GM12878 (cell line): Measurements from ENCODE around the gene USP15. TPM values are rescaled to one million over a fixed set of nuclear protein-coding genes. Genes with fewer than 3 reads are reported as not detected.

Experiments
- ATAC-seq: fragments of 200-7000 bp; cut with Tn5 transposase; 3 replicates; pipeline ENCODE4 v1.9.1; 2020; ENCODE audit warnings: mild to moderate bottlenecking, moderate library complexity
- BruUV-seq: library from RNA; stranded (reverse); fragments of 400-500 nt; replicated peaks from 2 replicates; lab custom pipeline; 2021; lab: Mats Ljungman, UMichigan
- CTCF ChIA-PET: fragments of 300-600 bp; sonication (Branson Sonifier 250); formaldehyde crosslinking; extraction: SDS; loops from one replicate; lab custom pipeline; 2021; ENCODE audit warnings: inconsistent platforms; lab: Yijun Ruan, JAX
- POLR2A ChIA-PET: fragments of 350-600 bp; formaldehyde crosslinking; extraction: SDS; loops from one replicate; lab custom pipeline; 2021; ENCODE audit warnings: inconsistent platforms; lab: Charles Lee
- RAD21 ChIA-PET: fragments of 300-600 bp; sonication (Branson Sonifier 250); formaldehyde crosslinking; loops from one replicate; lab custom pipeline; 2023; ENCODE audit warnings: antibody characterized with exemption; ENCODE audit not compliant: unreplicated experiment; lab: Charles Lee
- SMC1A ChIA-PET: fragments of 300-600 bp; sonication (Branson Sonifier 250); formaldehyde crosslinking; loops from one replicate; lab custom pipeline; 2023; ENCODE audit not compliant: unreplicated experiment, uncharacterized antibody; lab: Charles Lee
- DNase-seq: peaks from one replicate; pipeline ENCODE4 v3.0.0-alpha.2; 2011; ENCODE audit warnings: low read depth, low spot score
- FAIRE-seq: peaks from 3 replicates; lab custom pipeline; 2011; peaks lifted over from hg19 to GRCh38; lab: Jason Lieb, UNC
- H2AFZ ChIP-seq: 2 replicates; pipeline ENCODE4 v1.6.0; 2011; ENCODE audit warnings: low read depth, low read length, control low read depth; ENCODE audit not compliant: control insufficient read depth
- H3K27ac ChIP-seq: 2 replicates; pipeline ENCODE4 v1.5.1; 2011; ENCODE audit warnings: control low read depth; ENCODE audit not compliant: control insufficient read depth, insufficient read depth
- H3K27me3 ChIP-seq, 2 experiments: replicated peaks in 1 of 2; 2 replicates each; pipeline versions ENCODE4 v1.6.0 to v1.6.1; 2011; ENCODE audit warnings: low read length in 1 of 2; ENCODE audit not compliant: control insufficient read depth in 2 of 2, insufficient read depth in 2 of 2
- H3K36me3 ChIP-seq, 2 experiments: 2 replicates each; pipeline ENCODE4 v1.5.1; 2011; ENCODE audit warnings: low read length in 1 of 2; ENCODE audit not compliant: control insufficient read depth in 2 of 2, insufficient read depth in 2 of 2
- H3K4me1 ChIP-seq: 2 replicates; pipeline ENCODE4 v1.6.1; 2011; ENCODE audit warnings: mild to moderate bottlenecking, low read length, moderate library complexity, mixed read lengths; ENCODE audit not compliant: control insufficient read depth, insufficient read depth
- H3K4me2 ChIP-seq: 2 replicates; pipeline ENCODE4 v1.6.0; 2011; ENCODE audit warnings: control low read depth; ENCODE audit not compliant: control insufficient read depth, insufficient read depth
- H3K4me3 ChIP-seq: fragments of 200-600 bp; sonication (generic); 2 replicates; pipeline ENCODE4 v1.5.1; 2016
- H3K79me2 ChIP-seq: 2 replicates; pipeline ENCODE4 v1.6.0; 2011; ENCODE audit warnings: low read length; ENCODE audit not compliant: control insufficient read depth, insufficient read depth
- H3K9ac ChIP-seq: 2 replicates; pipeline ENCODE4 v1.8.0; 2011; ENCODE audit warnings: low read length, control low read depth, mixed read lengths; ENCODE audit not compliant: control insufficient read depth, insufficient read depth
- H3K9me3 ChIP-seq: replicated peaks from 3 replicates; pipeline ENCODE4 v1.5.1; 2011; ENCODE audit warnings: mild to moderate bottlenecking, low read length; ENCODE audit not compliant: control insufficient read depth, insufficient read depth
- H4K20me1 ChIP-seq: 2 replicates; pipeline ENCODE4 v1.6.0; 2011; ENCODE audit not compliant: control insufficient read depth, insufficient read depth
- ATF3 ChIP-seq: IDR thresholded peaks from 2 replicates; pipeline ENCODE4 v1.6.1; 2011; ENCODE audit warnings: low read depth, mild to moderate bottlenecking, low read length, moderate library complexity, borderline replicate concordance; ENCODE audit errors: extremely low read depth
- ETV6 ChIP-seq, 2 experiments: fragments of 450-650 bp in 1 of 2; IDR thresholded peaks in 1 of 2; conservative IDR thresholded peaks in 1 of 2; 2 replicates each; pipeline ENCODE4 v1.6.1; 2014; ENCODE audit warnings: antibody characterized with exemption in 1 of 2, borderline replicate concordance in 1 of 2, low read depth in 1 of 2, mild to moderate bottlenecking in 1 of 2, moderate library complexity in 1 of 2
- HDAC6 ChIP-seq: fragments of 200-600 bp; sonication (generic); IDR thresholded peaks from one replicate; pipeline ENCODE4 v1.8.0; 2017; ENCODE audit warnings: antibody characterized with exemption; ENCODE audit not compliant: unreplicated experiment
- JUNB ChIP-seq: IDR thresholded peaks from 2 replicates; pipeline ENCODE4 v1.6.1; 2016; ENCODE audit warnings: antibody characterized with exemption, mild to moderate bottlenecking
- MYC ChIP-seq: IDR thresholded peaks from 2 replicates; pipeline ENCODE4 v1.6.1; 2011; ENCODE audit warnings: mild to moderate bottlenecking, low read length, moderate library complexity, inconsistent platforms; ENCODE audit not compliant: insufficient read depth, insufficient replicate concordance, insufficient read length, severe bottlenecking
- RAD21 ChIP-seq: IDR thresholded peaks from 2 replicates; pipeline ENCODE4 v1.6.1; 2011; ENCODE audit warnings: mild to moderate bottlenecking, low read depth, low read length, moderate library complexity; ENCODE audit not compliant: insufficient read depth
- USF1 ChIP-seq: IDR thresholded peaks from 2 replicates; pipeline ENCODE4 v1.6.1; 2011; ENCODE audit warnings: borderline replicate concordance, low read depth, mild to moderate bottlenecking, moderate library complexity, mixed read lengths, low read length; ENCODE audit not compliant: insufficient read depth; ENCODE audit errors: extremely low read length
- ZNF592 ChIP-seq: fragments of 450-650 bp; IDR thresholded peaks from 2 replicates; pipeline ENCODE4 v1.6.1; 2017; ENCODE audit warnings: mild to moderate bottlenecking, moderate library complexity
- ZSCAN29 ChIP-seq: fragments of 450-650 bp; IDR thresholded peaks from 2 replicates; pipeline ENCODE4 v1.6.1; 2017; ENCODE audit warnings: mild to moderate bottlenecking, moderate library complexity
- WGBS: methylation state at CpG from one replicate; pipeline ENCODE4 v1.1.6; 2016; ENCODE audit warnings: low lambda C conversion rate; ENCODE audit not compliant: insufficient replicate concordance, insufficient coverage; ENCODE audit errors: missing lambda C conversion rate; 5-methylcytosine and 5-hydroxymethylcytosine counted together
- in situ Hi-C: fragments of 300-500 bp; cut with MboI; formaldehyde crosslinking; loops from 9 replicates; pipeline ENCODE4 v1.14.3; 2018; ENCODE audit warnings: mixed read lengths
- intact Hi-C: fragments of 100-400 bp; cut with micrococcal nuclease; formaldehyde crosslinking; loops from one replicate; pipeline ENCODE4 v1.14.2; 2022; ENCODE audit not compliant: unreplicated experiment
- polyA plus RNA-seq, 11 experiments: library from polyadenylated mRNA; depleted of rRNA in 4 of 11; unstranded in 6 of 11; stranded (reverse) in 5 of 11; fragments of >200 nt; fragmentation: Nextera tagmentation in 4 of 11; fragmentation: Illumina TruSeq in 1 of 11; extraction: Ambion mirVana in 4 of 11; extraction: Trizol in 1 of 11; gene quantifications; 1 replicate in 1 of 11; 2 replicates in 10 of 11; pipeline versions ENCODE4 v1.2.1 to v1.2.3, GENCODE V29; 2011 to 2016; ENCODE audit warnings: inconsistent platforms in 2 of 11, missing spikeins in 2 of 11, low read depth in 1 of 11
- total RNA-seq, 4 experiments: library from RNA; depleted of rRNA in 3 of 4; stranded (reverse); fragments of >200 nt in 3 of 4; fragmentation: Illumina TruSeq in 1 of 4; extraction: Trizol in 1 of 4; gene quantifications; 2 replicates each; pipeline versions ENCODE4 v1.2.1 to v1.2.3, GENCODE V29; 2013 to 2021

Gene USP15
- total and polyA plus RNA-seq, 10 of the 15 experiments (the other 5 are each of a cell fraction or from before 2014, with no cell fraction given), result 57.6 to 101 (median 90.2) TPM

GRCh38 chr12:62313727-62314380 is 53.6 kb downstream of the USP15 start:
- TF ChIP-seq JUNB (no peak), USF1 (no peak), RAD21 (no peak), HDAC6 (no peak)
- Histone ChIP-seq H3K79me2 (peaks cover 22% of the 10 kb centered on the region), H3K27me3 (no peaks in the 10 kb centered on the region), H3K4me1 (no peaks in the 10 kb centered on the region), H3K36me3 (peaks cover 0 to 16% of the 10 kb centered on the region in 2 experiments; a peak in 3 of 4 replicates), H3K4me3 (no peak overlapping the region), H3K27ac (no peak overlapping the region), H3K9ac (no peak overlapping the region), H3K4me2 (no peak overlapping the region), H4K20me1 (no peaks in the 10 kb centered on the region), H3K9me3 (peaks cover 2% of the 10 kb centered on the region; the same call in 2 of the 3 replicates), H2AFZ (no peak overlapping the region)
- CTCF ChIA-PET, result no interaction called here
- POLR2A ChIA-PET, result interaction anchor here (1.0 kb wide), 1 partner anchor 49 kb away, joined by 3 read pairs; no protein-coding TSS in a partner anchor
- SMC1A ChIA-PET, result interaction anchor here (1.3 kb wide), 1 partner anchor 13 kb away, joined by 3 read pairs; no protein-coding TSS in a partner anchor
- RAD21 ChIA-PET, result interaction anchor here (0.9 kb wide), 1 partner anchor 10 kb away, joined by 3 read pairs; no protein-coding TSS in a partner anchor
- DNase-seq (no peak), FAIRE-seq (no peak), ATAC-seq (no peak)
- in situ Hi-C loops (no loop called here), intact Hi-C loops (no loop called here)
- WGBS, result 0% methylated on average over 2 of the region's 2 CpGs
- BruUV-seq, result no TSS peak

- ChIA-PET RAD21 (interaction anchor here (0.6 kb wide), 1 partner anchor 32 kb away, joined by 3 read pairs; no protein-coding TSS in a partner anchor), CTCF (interaction anchor here (0.8 to 0.9 kb wide), 3 partner anchors 8 to 119 kb away, joined by 3 read pairs; no protein-coding TSS in a partner anchor), POLR2A (no interaction called here), SMC1A (interaction anchor here (0.6 to 1.5 kb wide), 7 partner anchors 9 to 1570 kb away, joined by 3 to 5 read pairs (median 4); no protein-coding TSS in a partner anchor)
- Histone ChIP-seq H3K9ac (no peak overlapping the region), H3K27ac (no peak overlapping the region), H3K79me2 (peaks cover 12% of the 10 kb centered on the region), H3K36me3 (peaks cover 2 to 17% of the 10 kb centered on the region in 2 experiments), H3K4me2 (no peak overlapping the region), H3K27me3 (no peaks in the 10 kb centered on the region), H3K4me3 (no peak overlapping the region), H3K9me3 (peaks cover 2% of the 10 kb centered on the region; the same call in 2 of the 3 replicates), H3K4me1 (no peaks in the 10 kb centered on the region), H4K20me1 (no peaks in the 10 kb centered on the region), H2AFZ (no peak overlapping the region)
- intact Hi-C loops (no loop called here), in situ Hi-C loops (no loop called here)
- no TSS peak for BruUV-seq
- DNase-seq (no peak), ATAC-seq (no peak), FAIRE-seq (no peak)
- TF ChIP-seq ZNF592, result no peak
- TF ChIP-seq ATF3, result no peak
- no peak for TF ChIP-seq ETV6 (conservative IDR thresholded peaks at IDR 0.05 in 1 of 2, IDR thresholded peaks at IDR 0.05 in 1 of 2; ENCODE audit: borderline replicate concordance in 1 of 2, low read depth in 1 of 2)
- TF ChIP-seq ZSCAN29, result no peak
- no peak for TF ChIP-seq MYC
Measured at GRCh38 chr12:62317017-62317416, 56.8 kb downstream of the USP15 start.
